ENCODE data around the gene MUC6.

GRCh38 chr11:1057806-1058205 is 21.3 kb upstream of the MUC6 start:
- TF ChIP-seq CTCF (IDR thresholded peaks at IDR 0.05) (no peak), POLR2A (IDR thresholded peaks at IDR 0.05) (no peak), EP300 (IDR thresholded peaks at IDR 0.05) (no peak)
